ENCODE data around the gene RPS26. TPM values are rescaled to one million over a fixed set of nuclear protein-coding genes. Genes with fewer than 3 reads are reported as not detected.

RPS26 gene
- total and polyA plus RNA-seq, 12 donors, result 6.9 to 1,370 (median 21.4) TPM

GRCh38 chr12:56017181-56017580 lies 24.5 kb upstream of the RPS26 start:
- no peak overlapping the region for H3K27ac ChIP-seq
- ATAC-seq (no peak), DNase-seq (no peak)
- H3K9me3 ChIP-seq, result no peaks in the 10 kb centered on the region
- WGBS, 2 donors, result 88 to 90% methylated on average over 4 of the region's 4 CpGs
- peaks cover 0 to 46% (median 0%) of the 10 kb centered on the region in 9 donors for H3K36me3 ChIP-seq
- intact Hi-C loops (cut with DNase I), result no loop called here
- TF ChIP-seq, protein P1, sequence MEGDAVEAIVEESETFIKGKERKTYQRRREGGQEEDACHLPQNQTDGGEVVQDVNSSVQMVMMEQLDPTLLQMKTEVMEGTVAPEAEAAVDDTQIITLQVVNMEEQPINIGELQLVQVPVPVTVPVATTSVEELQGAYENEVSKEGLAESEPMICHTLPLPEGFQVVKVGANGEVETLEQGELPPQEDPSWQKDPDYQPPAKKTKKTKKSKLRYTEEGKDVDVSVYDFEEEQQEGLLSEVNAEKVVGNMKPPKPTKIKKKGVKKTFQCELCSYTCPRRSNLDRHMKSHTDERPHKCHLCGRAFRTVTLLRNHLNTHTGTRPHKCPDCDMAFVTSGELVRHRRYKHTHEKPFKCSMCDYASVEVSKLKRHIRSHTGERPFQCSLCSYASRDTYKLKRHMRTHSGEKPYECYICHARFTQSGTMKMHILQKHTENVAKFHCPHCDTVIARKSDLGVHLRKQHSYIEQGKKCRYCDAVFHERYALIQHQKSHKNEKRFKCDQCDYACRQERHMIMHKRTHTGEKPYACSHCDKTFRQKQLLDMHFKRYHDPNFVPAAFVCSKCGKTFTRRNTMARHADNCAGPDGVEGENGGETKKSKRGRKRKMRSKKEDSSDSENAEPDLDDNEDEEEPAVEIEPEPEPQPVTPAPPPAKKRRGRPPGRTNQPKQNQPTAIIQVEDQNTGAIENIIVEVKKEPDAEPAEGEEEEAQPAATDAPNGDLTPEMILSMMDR (IDR thresholded peaks at IDR 0.05), result no peak
- peaks cover 0 to 15% (median 9%) of the 10 kb centered on the region in 9 donors for H3K4me1 ChIP-seq
- H3K27me3 ChIP-seq, result no peaks in the 10 kb centered on the region
- H3K4me3 ChIP-seq, result no peak overlapping the region

- Histone ChIP-seq H3K27ac (no peak overlapping the region), H3K9me3 (no peaks in the 10 kb centered on the region), H3K4me1 (peaks cover 0 to 17% (median 9%) of the 10 kb centered on the region in 9 donors), H3K27me3 (no peaks in the 10 kb centered on the region), H3K4me3 (no peak overlapping the region), H3K36me3 (peaks cover 0 to 36% (median 0%) of the 10 kb centered on the region in 9 donors)
- intact Hi-C loops (cut with DNase I), result no loop called here
- TF ChIP-seq, protein P1 (IDR thresholded peaks at IDR 0.05), result no peak
- WGBS, 2 donors, result 100% methylated on average over 1 of the region's 1 CpG
- DNase-seq, result no peak
- ATAC-seq, result no peak
Observed at GRCh38 chr12:56018356-56018755, 23.4 kb upstream of the RPS26 start.

DNA sequence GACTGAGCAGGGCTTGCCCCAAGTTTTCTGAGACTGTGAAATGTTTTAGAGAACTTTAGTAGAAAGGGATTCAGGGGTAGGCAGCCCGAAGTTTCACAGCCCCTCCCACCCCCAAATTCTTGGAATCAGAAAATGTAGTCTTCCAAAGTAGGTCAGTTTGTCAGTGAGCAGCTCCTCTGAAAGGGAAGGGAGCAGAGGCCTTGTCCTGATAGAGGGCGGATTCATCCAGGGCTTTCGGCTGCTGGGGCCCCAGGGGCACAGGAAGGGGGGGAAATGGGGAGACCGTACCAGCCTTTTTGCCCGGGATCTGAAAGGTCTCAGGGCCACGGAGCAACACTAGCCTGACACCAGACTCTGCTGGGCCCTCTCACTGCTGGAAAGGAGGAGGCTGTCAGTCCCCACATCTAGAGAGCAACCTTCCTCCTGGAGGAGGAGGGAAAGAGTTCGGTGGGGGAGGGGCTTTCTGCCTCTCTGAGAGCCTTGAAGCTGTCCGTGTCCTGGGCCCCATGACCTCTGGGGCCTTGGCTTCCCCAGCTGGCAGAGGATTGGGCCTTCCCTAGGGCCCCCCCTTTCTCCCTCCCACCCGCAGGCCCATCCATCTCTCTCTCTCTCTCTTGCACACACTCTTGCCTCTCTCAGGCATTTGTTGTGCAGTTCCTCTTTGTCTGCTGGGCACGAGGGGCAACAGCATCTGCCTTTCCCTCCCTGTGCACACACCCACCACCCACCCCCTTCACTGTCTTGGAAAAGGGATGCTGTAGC lies 21.1 kb upstream of the RPS26 start, which contains the start of gene IKZF4:
Gene IKZF4 (plus strand): TSS at position 621 of the 762 bp plus-strand sequence. CDS start 451 bp downstream, outside the sequence.
- WGBS, 2 donors, result 32 to 40% methylated on average over 8 to 10 of the region's 10 CpGs
- DNase-seq (peak; percentile 21 to 22), ATAC-seq (peak; percentile 35 to 65 (median 60))
- peak within 1 kb of the TSS in 9 of 10 donors; percentile 5 to 70 (median 52) for H3K27ac ChIP-seq
- H3K4me1 ChIP-seq, result peaks cover 0 to 17% (median 9%) of the 10 kb centered on the region in 9 donors
- H3K27me3 ChIP-seq, result no peaks in the 10 kb centered on the region
- H3K4me3 ChIP-seq, result peak within 1 kb of the TSS in 7 of 10 donors; percentile 18 to 40 (median 30)
- TF ChIP-seq, protein P1 (IDR thresholded peaks at IDR 0.05), result no peak
- intact Hi-C loops (cut with DNase I), result no loop called here
- H3K9me3 ChIP-seq, result no peaks in the 10 kb centered on the region
- peaks cover 0 to 40% (median 5%) of the 10 kb centered on the region in 9 donors for H3K36me3 ChIP-seq

- Histone ChIP-seq H3K36me3 (peaks cover 0 to 52% (median 5%) of the 10 kb centered on the region in 9 donors), H3K4me3 (peak overlapping the region in 2 of 10 donors; percentile 5 to 16), H3K27ac (peak overlapping the region in 2 of 10 donors; percentile 16 to 36), H3K9me3 (no peaks in the 10 kb centered on the region), H3K27me3 (no peaks in the 10 kb centered on the region), H3K4me1 (peaks cover 0 to 17% (median 9%) of the 10 kb centered on the region in 9 donors)
- TF ChIP-seq, protein P1 (IDR thresholded peaks at IDR 0.05), result no peak
- ATAC-seq, result no peak
- 62 to 72% methylated on average over 2 of the region's 2 CpGs for WGBS, 2 donors
- no peak for DNase-seq
- intact Hi-C loops (cut with DNase I), result no loop called here
Observed at GRCh38 chr12:56021889-56022497, 19.7 kb upstream of the RPS26 start.
